Liver (tissue), 9 donors: ENCODE measurements around the gene PTPRC. TPM values are rescaled to one million over a fixed set of nuclear protein-coding genes. Genes with fewer than 3 reads are reported as not detected.
A peak's percentile ranks its signal among the peaks of the same experiment; 100 is the strongest.

Source experiments
- DNase-seq: peaks from one replicate; pipeline ENCODE4 v3.0.0-alpha.2; 2017; ENCODE audit warnings: low spot score
- H3K27ac ChIP-seq, 2 donors: one replicate each; pipeline ENCODE4 v1.7.0; 2013; ENCODE audit warnings: inconsistent platforms in 2 of 2, low read length in 2 of 2, control low read depth in 1 of 2, low read depth in 1 of 2, mild to moderate bottlenecking in 1 of 2
- H3K27me3 ChIP-seq, 4 donors: one replicate each; pipeline versions ENCODE4 v1.6.1 to v1.7.0; 2013; ENCODE audit warnings: low read length in 3 of 4, inconsistent platforms in 1 of 4, mild to moderate bottlenecking in 1 of 4, moderate library complexity in 1 of 4; ENCODE audit not compliant: control insufficient read depth in 4 of 4, insufficient read depth in 4 of 4
- H3K36me3 ChIP-seq, 4 donors: one replicate each; pipeline versions ENCODE4 v1.6.1 to v1.7.0; 2013; ENCODE audit warnings: low read length in 3 of 4, mild to moderate bottlenecking in 3 of 4, low read depth in 1 of 4, moderate library complexity in 1 of 4; ENCODE audit not compliant: control insufficient read depth in 4 of 4, insufficient read depth in 3 of 4
- H3K4me1 ChIP-seq, 4 donors: one replicate each; pipeline versions ENCODE4 v1.6.1 to v1.7.0; 2013; ENCODE audit warnings: low read length in 3 of 4, mild to moderate bottlenecking in 3 of 4, moderate library complexity in 1 of 4; ENCODE audit not compliant: control insufficient read depth in 4 of 4, insufficient read depth in 4 of 4
- H3K4me3 ChIP-seq, 3 donors: one replicate each; pipeline versions ENCODE4 v1.6.1 to v1.7.0; 2013; ENCODE audit warnings: low read length in 3 of 3, control low read depth in 1 of 3, low read depth in 1 of 3, mild to moderate bottlenecking in 1 of 3
- H3K9ac ChIP-seq, 2 donors: one replicate each; pipeline ENCODE4 v1.7.0; 2013; ENCODE audit warnings: low read length in 2 of 2, mild to moderate bottlenecking in 2 of 2, moderate library complexity in 2 of 2, control low read depth in 1 of 2, low read depth in 1 of 2
- H3K9me3 ChIP-seq, 4 donors: one replicate each; pipeline versions ENCODE4 v1.6.1 to v1.7.0; 2013; ENCODE audit warnings: low read length in 3 of 4; ENCODE audit not compliant: control insufficient read depth in 4 of 4
- ATF3 ChIP-seq: IDR thresholded peaks from 2 replicates; pipeline ENCODE4 v1.6.1; 2016; ENCODE audit warnings: antibody characterized with exemption
- CTCF ChIP-seq: fragments of 150-350 bp; IDR thresholded peaks from 2 replicates; pipeline ENCODE4 v1.5.1; 2017; ENCODE audit warnings: improper control_type of control experiment, low read depth, low read length; ENCODE audit not compliant: missing input control
- EGR1 ChIP-seq, 2 donors: IDR thresholded peaks; 2 replicates each; pipeline ENCODE4 v1.6.1; 2016 to 2018; ENCODE audit warnings: antibody characterized with exemption in 2 of 2, low read depth in 2 of 2
- FOXA2 ChIP-seq: IDR thresholded peaks from 2 replicates; pipeline ENCODE4 v1.6.1; 2016; ENCODE audit warnings: antibody characterized with exemption
- HNF4A ChIP-seq, 2 donors: conservative IDR thresholded peaks; 2 replicates each; pipeline ENCODE4 v1.6.1; 2016; ENCODE audit warnings: antibody characterized with exemption in 2 of 2, mild to moderate bottlenecking in 2 of 2
- HNF4G ChIP-seq: IDR thresholded peaks from 2 replicates; pipeline ENCODE4 v1.6.1; 2016; ENCODE audit warnings: antibody characterized with exemption
- JUND ChIP-seq, 2 donors: IDR thresholded peaks; 2 replicates each; pipeline ENCODE4 v1.6.1; 2016; ENCODE audit warnings: antibody characterized with exemption in 2 of 2
- MAX ChIP-seq: IDR thresholded peaks from 2 replicates; pipeline ENCODE4 v1.6.1; 2016; ENCODE audit warnings: antibody characterized with exemption
- NR2F2 ChIP-seq: IDR thresholded peaks from 2 replicates; pipeline ENCODE4 v1.6.1; 2016; ENCODE audit warnings: antibody characterized with exemption
- RAD21 ChIP-seq, 2 donors: IDR thresholded peaks; 2 replicates each; pipeline ENCODE4 v1.6.1; 2016; ENCODE audit warnings: antibody characterized with exemption in 2 of 2, mild to moderate bottlenecking in 2 of 2
- REST ChIP-seq: IDR thresholded peaks from 2 replicates; pipeline ENCODE4 v1.6.1; 2016; ENCODE audit warnings: antibody characterized with exemption, mild to moderate bottlenecking
- RXRA ChIP-seq, 2 donors: IDR thresholded peaks; 2 replicates each; pipeline ENCODE4 v1.6.1; 2017 to 2018; ENCODE audit warnings: antibody characterized with exemption in 2 of 2, mild to moderate bottlenecking in 1 of 2
- SP1 ChIP-seq: IDR thresholded peaks from 2 replicates; pipeline ENCODE4 v1.6.1; 2018; ENCODE audit warnings: antibody characterized with exemption, mild to moderate bottlenecking
- WGBS: extraction: QIAGEN DNeasy Blood & Tissue Kit; methylation state at CpG from one replicate; pipeline ENCODE4 v1.1.7; 2013; 5-methylcytosine and 5-hydroxymethylcytosine counted together
- polyA plus RNA-seq, 2 donors: library from polyadenylated mRNA; stranded (reverse) in 1 of 2; unstranded in 1 of 2; fragments of 200-250 nt in 1 of 2; fragments of >200 nt in 1 of 2; fragmentation: Nextera tagmentation in 1 of 2; extraction: Ambion mirVana in 1 of 2; gene quantifications; one replicate each; pipeline versions ENCODE4 v1.2.1 to v1.2.3, GENCODE V29; 2013 to 2015
- total RNA-seq, 2 donors: library from RNA; depleted of rRNA; stranded (reverse); fragments of >200 nt; gene quantifications; one replicate each; pipeline ENCODE4 v1.2.3, GENCODE V29; 2014
- donor health status: healthy.
- donor health status: healthy.
- donor health status: healthy.
- donor health status: healthy.
- donor health status: healthy.

The PTPRC gene
- total and polyA plus RNA-seq, 4 donors: 5.8 to 34.1 (median 16.2) TPM

- Histone ChIP-seq H3K9ac (no peak overlapping the region), H3K4me3 (no peak overlapping the region), H3K36me3 (no peaks in the 10 kb centered on the region), H3K27me3 (no peaks in the 10 kb centered on the region), H3K9me3 (no peaks in the 10 kb centered on the region), H3K4me1 (peaks cover 0 to 2% (median 0%) of the 10 kb centered on the region in 4 donors), H3K27ac (no peak overlapping the region)
- no peak for DNase-seq
- TF ChIP-seq EGR1 (IDR thresholded peaks at IDR 0.05; ENCODE audit: low read depth in 2 of 2): no peak
- no peak for TF ChIP-seq CTCF
- TF ChIP-seq FOXA2: no peak
- TF ChIP-seq NR2F2: no peak
- TF ChIP-seq HNF4A (conservative IDR thresholded peaks at IDR 0.05): no peak
- WGBS: 80% methylated on average over 1 of the region's 1 CpG
Measured at GRCh38 chr1:198780376-198780775, 141.5 kb downstream of the PTPRC start.

GRCh38 chr1:198788561-198789064, 149.8 kb downstream of the PTPRC start:
- no peak overlapping the region for H3K9ac ChIP-seq
- no peak overlapping the region for H3K4me3 ChIP-seq
- peak in 1 of 2 donors; percentile 49 for TF ChIP-seq RXRA (IDR thresholded peaks at IDR 0.05)
- no peak for TF ChIP-seq MAX
- peak; percentile 22 to 66 for TF ChIP-seq RAD21 (IDR thresholded peaks at IDR 0.05)
- no peak for TF ChIP-seq REST
- TF ChIP-seq ATF3: no peak
- TF ChIP-seq CTCF: peak; percentile 10
- peak; percentile 70 for TF ChIP-seq NR2F2
- no peak for TF ChIP-seq HNF4G
- TF ChIP-seq SP1: peak; percentile 44
- TF ChIP-seq JUND (IDR thresholded peaks at IDR 0.05): no peak
- no peak for TF ChIP-seq HNF4A (conservative IDR thresholded peaks at IDR 0.05)
- peak; percentile 36 for DNase-seq
- H3K27ac ChIP-seq: no peak overlapping the region
- no peaks in the 10 kb centered on the region for H3K36me3 ChIP-seq
- 26% methylated on average over 3 of the region's 3 CpGs for WGBS
- peaks cover 0 to 5% (median 0%) of the 10 kb centered on the region in 4 donors for H3K4me1 ChIP-seq
- no peaks in the 10 kb centered on the region for H3K27me3 ChIP-seq
- no peaks in the 10 kb centered on the region for H3K9me3 ChIP-seq
